HL-60 (cell line): Measurements from ENCODE around the gene ENPP6.

Experiments used
- DNase-seq, 2 experiments: peaks; one replicate each; pipeline ENCODE4 v3.0.0-alpha.2; 2010 to 2020; ENCODE audit warnings: low read depth in 1 of 2, low spot score in 1 of 2
- H3K27ac ChIP-seq: fragments of 250-450 bp; sonication (Bioruptor Pico); replicated peaks from 2 replicates; pipeline ENCODE4 v1.5.1; 2020; ENCODE audit warnings: mild to moderate bottlenecking, moderate library complexity
- H3K27me3 ChIP-seq: fragments of 250-450 bp; sonication (Bioruptor Pico); 2 replicates; pipeline ENCODE4 v1.5.1; 2021; ENCODE audit warnings: mild to moderate bottlenecking, moderate library complexity; ENCODE audit not compliant: insufficient read depth, poor library complexity, severe bottlenecking
- H3K4me3 ChIP-seq: replicated peaks from 2 replicates; pipeline ENCODE4 v1.5.1; 2011; ENCODE audit warnings: mild to moderate bottlenecking, control low read depth, low read length; ENCODE audit not compliant: insufficient read depth
- CTCF ChIP-seq: IDR thresholded peaks from one replicate; pipeline ENCODE4 v1.5.1; 2011; ENCODE audit warnings: low read length, control low read depth, inconsistent platforms; ENCODE audit not compliant: insufficient read depth
- GABPA ChIP-seq: IDR thresholded peaks from 2 replicates; pipeline ENCODE4 v1.6.1; 2012; ENCODE audit warnings: low read depth
- POLR2AphosphoS5 ChIP-seq: IDR thresholded peaks from 2 replicates; pipeline ENCODE4 v1.6.1; 2012; ENCODE audit warnings: low read depth
- REST ChIP-seq: IDR thresholded peaks from 2 replicates; pipeline ENCODE4 v1.6.1; 2012; ENCODE audit warnings: low read depth; ENCODE audit not compliant: insufficient replicate concordance
- SPI1 ChIP-seq: IDR thresholded peaks from 2 replicates; pipeline ENCODE4 v1.6.1; 2012; ENCODE audit warnings: low read depth, mild to moderate bottlenecking, borderline replicate concordance

ENPP6 gene

GRCh38 chr4:184148738-184149637 lies 68.7 kb downstream of the ENPP6 start:
- no peak overlapping the region for H3K4me3 ChIP-seq
- H3K27me3 ChIP-seq: no peaks in the 10 kb centered on the region
- no peak for DNase-seq
- H3K27ac ChIP-seq: peak overlapping the region; percentile 45
- TF ChIP-seq REST: no peak
- no peak for TF ChIP-seq SPI1
- no peak for TF ChIP-seq CTCF
- no peak for TF ChIP-seq POLR2AphosphoS5

GRCh38 chr4:184147858-184148737 lies 69.6 kb downstream of the ENPP6 start:
- Histone ChIP-seq H3K27me3 (no peaks in the 10 kb centered on the region), H3K4me3 (no peak overlapping the region), H3K27ac (peak overlapping the region; percentile 45)
- peak; percentile 17 to 57 for DNase-seq
- TF ChIP-seq GABPA: no peak
- TF ChIP-seq POLR2AphosphoS5: no peak

GRCh38 chr4:184146951-184147350 lies 70.7 kb downstream of the ENPP6 start:
- no peak overlapping the region for H3K4me3 ChIP-seq
- TF ChIP-seq SPI1: no peak
- no peak for TF ChIP-seq REST
- TF ChIP-seq GABPA: no peak
- no peak for TF ChIP-seq CTCF
- H3K27me3 ChIP-seq: no peaks in the 10 kb centered on the region
- H3K27ac ChIP-seq: no peak overlapping the region
- no peak for DNase-seq

- no peak overlapping the region for H3K27ac ChIP-seq
- DNase-seq: no peak
- no peaks in the 10 kb centered on the region for H3K27me3 ChIP-seq
- no peak overlapping the region for H3K4me3 ChIP-seq
- no peak for TF ChIP-seq REST
- TF ChIP-seq POLR2AphosphoS5: no peak
- no peak for TF ChIP-seq CTCF
- TF ChIP-seq SPI1: no peak
- no peak for TF ChIP-seq GABPA
Measured at GRCh38 chr4:184145596-184145995, 72.1 kb downstream of the ENPP6 start.
